ENCODE measurements around the gene MGAT5. TPM values are rescaled to one million over a fixed set of nuclear protein-coding genes. Genes with fewer than 3 reads are reported as not detected.

The MGAT5 gene
- total RNA-seq, 4 donors from 2014 or later, result 32.4 to 65.9 (median 46.6) TPM

- ATAC-seq, result no peak
- no peak for TF ChIP-seq EP300 (IDR thresholded peaks at IDR 0.05)
- no peak for TF ChIP-seq POLR2AphosphoS5 (IDR thresholded peaks at IDR 0.05)
- TF ChIP-seq POLR2A (IDR thresholded peaks at IDR 0.05), result no peak
- no peak for TF ChIP-seq CTCF (IDR thresholded peaks at IDR 0.05)
- H3K27ac ChIP-seq, result peak overlapping the region in 1 of 4 donors; percentile 31
- no peaks in the 10 kb centered on the region for H3K36me3 ChIP-seq
- peaks cover 0 to 67% (median 16%) of the 10 kb centered on the region in 3 donors for H3K4me1 ChIP-seq
- H3K27me3 ChIP-seq, result no peaks in the 10 kb centered on the region
- H3K4me3 ChIP-seq, result no peak overlapping the region
- H3K9me3 ChIP-seq, result no peaks in the 10 kb centered on the region
- 66 to 89% methylated on average over 1 to 10 of the region's 10 CpGs for WGBS, 2 donors (ENCODE audit: low coverage in 1 of 2)
Observed at GRCh38 chr2:134370655-134371445, 117.0 kb downstream of the MGAT5 start.

- Histone ChIP-seq H3K4me1 (peaks cover 8 to 73% (median 21%) of the 10 kb centered on the region in 3 donors), H3K36me3 (no peaks in the 10 kb centered on the region), H3K27ac (no peak overlapping the region), H3K9me3 (no peaks in the 10 kb centered on the region), H3K27me3 (no peaks in the 10 kb centered on the region), H3K4me3 (no peak overlapping the region)
- ATAC-seq, result no peak
- no peak for TF ChIP-seq EP300 (IDR thresholded peaks at IDR 0.05)
- no peak for TF ChIP-seq POLR2A (IDR thresholded peaks at IDR 0.05)
- no peak for TF ChIP-seq POLR2AphosphoS5 (IDR thresholded peaks at IDR 0.05)
- TF ChIP-seq CTCF (IDR thresholded peaks at IDR 0.05), result no peak
- WGBS, 2 donors (ENCODE audit: low coverage in 1 of 2), result 86 to 98% methylated on average over 5 of the region's 5 CpGs
Observed at GRCh38 chr2:134372141-134372540, 118.3 kb downstream of the MGAT5 start.

GRCh38 chr2:134372611-134373131 is 118.8 kb downstream of the MGAT5 start:
- ATAC-seq, result peak; percentile 34
- no peaks in the 10 kb centered on the region for H3K27me3 ChIP-seq

DNA sequence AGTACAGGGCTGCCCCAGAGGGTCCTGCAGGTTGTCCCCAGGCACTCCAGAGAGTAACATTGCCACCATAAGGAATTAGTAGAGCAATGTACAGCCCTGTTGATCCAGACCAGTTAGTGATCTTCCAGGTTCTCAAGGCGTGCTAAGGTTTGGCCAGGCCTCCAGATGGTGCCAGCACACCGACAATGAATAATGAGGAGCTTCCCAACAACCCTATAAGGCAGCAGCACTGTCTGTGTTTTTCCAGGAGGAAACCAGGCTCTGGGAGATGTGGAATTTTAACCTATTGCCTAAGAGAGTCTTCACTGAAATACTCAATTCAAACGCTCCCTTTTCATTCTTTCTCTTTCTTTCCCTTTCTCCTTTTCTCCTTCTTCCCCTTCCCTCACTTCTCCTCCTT is 122.1 kb downstream of the MGAT5 start:
- peak overlapping the region; percentile 79 to 84 (median 80) for H3K27ac ChIP-seq
- ATAC-seq, result peak; percentile 91

More at GRCh38 chr2:134372611-134373131, 118.8 kb downstream of the MGAT5 start:
- TF ChIP-seq POLR2A (IDR thresholded peaks at IDR 0.05), result no peak
- no peak for TF ChIP-seq POLR2AphosphoS5 (IDR thresholded peaks at IDR 0.05)
- no peak for TF ChIP-seq CTCF (IDR thresholded peaks at IDR 0.05)
- TF ChIP-seq EP300 (IDR thresholded peaks at IDR 0.05), result no peak
- no peaks in the 10 kb centered on the region for H3K36me3 ChIP-seq
- H3K27ac ChIP-seq, result peak overlapping the region in 1 of 4 donors; percentile 19
- peaks cover 8 to 71% (median 20%) of the 10 kb centered on the region in 3 donors for H3K4me1 ChIP-seq
- WGBS, 2 donors (ENCODE audit: low coverage in 1 of 2), result 49% methylated on average over 7 of the region's 7 CpGs; no CpG with 5 or more reads in 1 of the 2 donors
- H3K4me3 ChIP-seq, result no peak overlapping the region
- H3K9me3 ChIP-seq, result no peaks in the 10 kb centered on the region

More for the DNA sequence above, 122.1 kb downstream of the MGAT5 start:
- H3K36me3 ChIP-seq, result no peaks in the 10 kb centered on the region
- WGBS, 2 donors (ENCODE audit: low coverage in 1 of 2), result 44% methylated on average over 3 of the region's 3 CpGs; no CpG with 5 or more reads in 1 of the 2 donors
- peaks cover 8 to 70% (median 14%) of the 10 kb centered on the region in 3 donors for H3K4me1 ChIP-seq
- H3K27me3 ChIP-seq, result no peaks in the 10 kb centered on the region
- no peak overlapping the region for H3K4me3 ChIP-seq
- no peak for TF ChIP-seq POLR2A (IDR thresholded peaks at IDR 0.05)
- peak; percentile 25 for TF ChIP-seq POLR2AphosphoS5 (IDR thresholded peaks at IDR 0.05)
- TF ChIP-seq EP300 (IDR thresholded peaks at IDR 0.05), result no peak
- TF ChIP-seq CTCF (IDR thresholded peaks at IDR 0.05), result peak in 3 of 4 experiments; percentile 24 to 58 (median 46)
- no peaks in the 10 kb centered on the region for H3K9me3 ChIP-seq
